CD14-positive monocyte (primary cell): ENCODE results near the gene DOCK1. TPM values are rescaled to one million over a fixed set of nuclear protein-coding genes. Genes with fewer than 3 reads are reported as not detected.

Experiments used
- DNase-seq, 3 donors: peaks; one replicate each; pipeline ENCODE4 v3.0.0-alpha.2; 2011 to 2022
- H2AFZ ChIP-seq: 2 replicates; pipeline ENCODE4 v1.6.0; 2012; ENCODE audit warnings: mild to moderate bottlenecking, low read depth, low read length, inconsistent platforms; ENCODE audit not compliant: insufficient read depth, poor library complexity, severe bottlenecking
- H3K27ac ChIP-seq, 2 donors: 1 replicate in 1 of 2; 2 replicates in 1 of 2; pipeline ENCODE4 v1.5.1; 2012 to 2013; ENCODE audit warnings: low read length in 2 of 2, control low read depth in 1 of 2, inconsistent platforms in 1 of 2, low read depth in 1 of 2, mild to moderate bottlenecking in 1 of 2
- H3K27me3 ChIP-seq, 2 donors: one replicate each; pipeline versions ENCODE4 v1.6.0 to v1.6.1; 2011 to 2013; ENCODE audit warnings: low read length in 2 of 2; ENCODE audit not compliant: control insufficient read depth in 2 of 2, insufficient read depth in 2 of 2
- H3K36me3 ChIP-seq, 2 donors: replicated peaks in 1 of 2; 1 replicate in 1 of 2; 2 replicates in 1 of 2; pipeline versions ENCODE4 v1.5.1 to v1.6.1; 2012 to 2013; ENCODE audit warnings: low read length in 2 of 2, control low read depth in 1 of 2, inconsistent platforms in 1 of 2, mild to moderate bottlenecking in 1 of 2; ENCODE audit not compliant: insufficient read depth in 2 of 2, control insufficient read depth in 1 of 2
- H3K4me1 ChIP-seq, 2 donors: 1 replicate in 1 of 2; 2 replicates in 1 of 2; pipeline versions ENCODE4 v1.5.1 to v1.6.1; 2012 to 2013; ENCODE audit warnings: low read length in 2 of 2, control low read depth in 1 of 2, inconsistent platforms in 1 of 2, mild to moderate bottlenecking in 1 of 2, moderate library complexity in 1 of 2; ENCODE audit not compliant: insufficient read depth in 2 of 2, control insufficient read depth in 1 of 2
- H3K4me2 ChIP-seq: replicated peaks from 2 replicates; pipeline ENCODE3; 2012; ENCODE audit warnings: low read length, moderate library complexity, mild to moderate bottlenecking; ENCODE audit not compliant: poor library complexity, severe bottlenecking; ENCODE audit errors: extremely low read depth
- H3K4me3 ChIP-seq, 3 experiments: fragments of 200-600 bp in 1 of 3; sonication (generic) in 1 of 3; replicated peaks in 1 of 3; 1 replicate in 2 of 3; 2 replicates in 1 of 3; pipeline ENCODE4 v1.5.1; 2011 to 2013; ENCODE audit warnings: low read length in 3 of 3, mild to moderate bottlenecking in 3 of 3, control low read depth in 2 of 3, low read depth in 2 of 3, inconsistent platforms in 1 of 3, moderate library complexity in 1 of 3
- H3K79me2 ChIP-seq: 2 replicates; pipeline ENCODE4 v1.6.0; 2012; ENCODE audit warnings: mild to moderate bottlenecking, control low read depth, inconsistent platforms, low read length, moderate library complexity; ENCODE audit not compliant: insufficient read depth
- H3K9ac ChIP-seq: 2 replicates; pipeline ENCODE4 v1.6.0; 2017; ENCODE audit warnings: low read length, mild to moderate bottlenecking; ENCODE audit not compliant: insufficient read depth, poor library complexity, severe bottlenecking
- H3K9me3 ChIP-seq, 2 donors: replicated peaks in 1 of 2; 1 replicate in 1 of 2; 2 replicates in 1 of 2; pipeline versions ENCODE4 v1.5.1 to v1.6.1; 2012 to 2013; ENCODE audit warnings: low read length in 2 of 2, control low read depth in 1 of 2; ENCODE audit not compliant: control insufficient read depth in 1 of 2, insufficient read depth in 1 of 2
- H4K20me1 ChIP-seq: 2 replicates; pipeline ENCODE4 v1.6.0; 2012; ENCODE audit warnings: mild to moderate bottlenecking, low read length, control low read depth, moderate library complexity; ENCODE audit not compliant: insufficient read depth
- H3K27ac Mint-ChIP-seq, 7 donors: one replicate each; pipeline ENCODE4 v1.8.0; 2020; ENCODE audit warnings: mild to moderate bottlenecking in 7 of 7, mixed read lengths in 7 of 7, moderate library complexity in 6 of 7, inconsistent platforms in 2 of 7
- H3K27me3 Mint-ChIP-seq, 3 donors: one replicate each; pipeline ENCODE4 v1.8.0; 2021 to 2022; ENCODE audit warnings: low read depth in 3 of 3, mild to moderate bottlenecking in 3 of 3, mixed read lengths in 3 of 3, moderate library complexity in 3 of 3, inconsistent platforms in 1 of 3
- H3K36me3 Mint-ChIP-seq, 2 donors: one replicate each; pipeline ENCODE4 v1.8.0; 2020; ENCODE audit warnings: mixed read lengths in 2 of 2, inconsistent platforms in 1 of 2, mild to moderate bottlenecking in 1 of 2
- H3K4me1 Mint-ChIP-seq: one replicate; pipeline ENCODE4 v1.8.0; 2020; ENCODE audit warnings: mild to moderate bottlenecking, mixed read lengths
- H3K4me3 Mint-ChIP-seq, 2 donors: one replicate each; pipeline ENCODE4 v1.8.0; 2020; ENCODE audit warnings: mild to moderate bottlenecking in 2 of 2, mixed read lengths in 2 of 2, moderate library complexity in 1 of 2
- H3K9me3 Mint-ChIP-seq, 7 donors: one replicate each; pipeline ENCODE4 v1.8.0; 2020 to 2022; ENCODE audit warnings: mixed read lengths in 7 of 7, mild to moderate bottlenecking in 6 of 7, moderate library complexity in 6 of 7, inconsistent platforms in 2 of 7
- WGBS: methylation state at CpG from one replicate; pipeline ENCODE4 v1.1.5; 2013; ENCODE audit warnings: missing lambda C conversion rate; ENCODE audit not compliant: insufficient coverage; 5-methylcytosine and 5-hydroxymethylcytosine counted together
- intact Hi-C, 2 donors: fragments of 100-400 bp; cut with micrococcal nuclease; formaldehyde crosslinking; loops; one replicate each; pipeline versions ENCODE4 v1.15.0 to v1.15.1; 2023
- polyA plus RNA-seq, 3 donors: library from polyadenylated mRNA; depleted of rRNA in 1 of 3; unstranded in 2 of 3; stranded (reverse) in 1 of 3; fragments of 300-500 nt in 2 of 3; fragments of >200 nt in 1 of 3; fragmentation: Illumina TruSeq in 2 of 3; gene quantifications; 1 replicate in 2 of 3; 2 replicates in 1 of 3; pipeline ENCODE4 v1.2.3, GENCODE V29; 2012 to 2021
- TF ChIP-seq, protein P1 (sequence below): fragments of 200-600 bp; IDR thresholded peaks from one replicate; pipeline ENCODE4 v1.8.0; 2022; ENCODE audit warnings: antibody characterized with exemption, mild to moderate bottlenecking

The DOCK1 gene
- polyA plus RNA-seq, 3 donors: 0.31 to 0.35 TPM; not detected in 1

DNA sequence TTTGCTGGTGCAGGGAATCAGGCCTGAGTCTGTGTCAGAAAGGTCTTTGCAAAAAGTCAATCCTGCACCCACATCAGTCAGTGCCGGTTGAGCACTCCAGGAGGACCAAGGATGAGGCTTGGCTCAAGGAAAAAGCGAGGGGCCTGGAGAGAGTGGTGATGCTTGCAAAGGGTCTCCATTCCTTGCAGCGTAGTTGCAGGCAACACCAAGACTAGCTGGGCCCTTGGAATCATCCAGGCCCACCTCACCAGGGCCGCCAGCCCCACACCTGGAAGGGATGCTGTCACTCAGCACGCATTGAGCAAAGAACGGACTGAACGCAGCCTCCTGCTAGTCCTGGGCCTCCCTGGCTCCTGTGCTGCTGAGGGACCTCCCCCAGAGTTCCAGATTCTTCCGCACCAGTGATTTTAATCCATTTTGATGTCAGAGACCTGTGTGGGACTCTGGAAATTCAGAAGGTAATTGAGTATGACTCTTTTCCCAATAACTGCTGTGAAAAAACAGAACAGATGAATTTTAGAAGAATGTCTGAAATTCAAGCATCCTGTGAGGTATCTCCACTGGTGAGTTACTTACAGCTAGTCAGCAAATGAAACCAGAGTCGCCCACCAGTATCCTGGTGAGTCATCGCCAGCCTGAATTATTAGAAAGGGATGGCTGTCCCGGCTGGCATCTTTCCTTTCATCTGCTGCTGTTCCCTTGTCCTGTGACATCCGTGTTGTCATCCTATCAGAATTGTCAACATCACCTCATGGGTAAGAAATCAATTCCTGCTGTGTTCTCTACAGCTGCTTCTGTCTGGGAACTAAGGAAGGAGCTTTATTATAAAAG, 493.1 kb downstream of the DOCK1 start:
- Histone ChIP-seq H3K27me3 (no peaks in the 10 kb centered on the region), H3K4me2 (no peak overlapping the region), H3K27ac (no peak overlapping the region), H3K4me1 (peaks cover 0 to 5% of the 10 kb centered on the region in 2 donors), H3K79me2 (no peaks in the 10 kb centered on the region), H4K20me1 (no peaks in the 10 kb centered on the region), H3K4me3 (no peak overlapping the region), H3K36me3 (no peaks in the 10 kb centered on the region), H2AFZ (no peak overlapping the region), H3K9ac (no peak overlapping the region), H3K9me3 (peaks cover 0 to 12% of the 10 kb centered on the region in 2 donors)
- peaks cover 0 to 9% (median 3%) of the 10 kb centered on the region in 7 donors for H3K9me3 Mint-ChIP-seq
- no peak overlapping the region for H3K27ac Mint-ChIP-seq
- peaks cover 0 to 5% (median 5%) of the 10 kb centered on the region in 3 donors for H3K27me3 Mint-ChIP-seq
- H3K36me3 Mint-ChIP-seq: no peaks in the 10 kb centered on the region
- 86% methylated on average over 1 of the region's 12 CpGs for WGBS
- no peak for DNase-seq
- H3K4me3 Mint-ChIP-seq: no peak overlapping the region
- H3K4me1 Mint-ChIP-seq: peaks cover 13% of the 10 kb centered on the region
- intact Hi-C loops: no loop called here
- TF ChIP-seq, protein P1, sequence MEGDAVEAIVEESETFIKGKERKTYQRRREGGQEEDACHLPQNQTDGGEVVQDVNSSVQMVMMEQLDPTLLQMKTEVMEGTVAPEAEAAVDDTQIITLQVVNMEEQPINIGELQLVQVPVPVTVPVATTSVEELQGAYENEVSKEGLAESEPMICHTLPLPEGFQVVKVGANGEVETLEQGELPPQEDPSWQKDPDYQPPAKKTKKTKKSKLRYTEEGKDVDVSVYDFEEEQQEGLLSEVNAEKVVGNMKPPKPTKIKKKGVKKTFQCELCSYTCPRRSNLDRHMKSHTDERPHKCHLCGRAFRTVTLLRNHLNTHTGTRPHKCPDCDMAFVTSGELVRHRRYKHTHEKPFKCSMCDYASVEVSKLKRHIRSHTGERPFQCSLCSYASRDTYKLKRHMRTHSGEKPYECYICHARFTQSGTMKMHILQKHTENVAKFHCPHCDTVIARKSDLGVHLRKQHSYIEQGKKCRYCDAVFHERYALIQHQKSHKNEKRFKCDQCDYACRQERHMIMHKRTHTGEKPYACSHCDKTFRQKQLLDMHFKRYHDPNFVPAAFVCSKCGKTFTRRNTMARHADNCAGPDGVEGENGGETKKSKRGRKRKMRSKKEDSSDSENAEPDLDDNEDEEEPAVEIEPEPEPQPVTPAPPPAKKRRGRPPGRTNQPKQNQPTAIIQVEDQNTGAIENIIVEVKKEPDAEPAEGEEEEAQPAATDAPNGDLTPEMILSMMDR: no peak

DNA sequence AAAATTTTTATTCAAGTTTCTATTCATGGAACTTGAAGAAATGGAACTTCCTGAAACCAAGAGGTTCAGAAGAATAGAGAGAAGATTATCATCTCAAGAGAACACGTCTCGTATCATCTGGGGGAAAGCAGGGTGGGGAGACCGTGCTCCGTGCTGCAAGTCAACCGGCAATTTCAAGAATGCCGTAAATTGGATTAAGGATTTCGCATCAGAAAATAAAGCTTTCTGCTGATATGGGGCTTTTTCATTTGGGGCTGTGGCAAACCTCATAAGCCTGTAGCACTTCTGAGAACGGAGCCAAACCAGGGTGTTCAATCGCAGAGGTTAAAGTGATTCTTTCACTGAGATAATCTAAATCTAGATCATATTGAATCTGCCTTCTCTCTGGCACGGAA, 493.7 kb downstream of the DOCK1 start:
- Mint-ChIP-seq H3K4me1 (peaks cover 13% of the 10 kb centered on the region), H3K27ac (no peak overlapping the region), H3K36me3 (no peaks in the 10 kb centered on the region), H3K4me3 (no peak overlapping the region), H3K9me3 (peaks cover 0 to 9% (median 3%) of the 10 kb centered on the region in 7 donors), H3K27me3 (peaks cover 0 to 5% (median 2%) of the 10 kb centered on the region in 3 donors)
- Histone ChIP-seq H3K4me3 (no peak overlapping the region), H3K36me3 (no peaks in the 10 kb centered on the region), H3K27ac (no peak overlapping the region), H3K9me3 (peaks cover 0 to 12% of the 10 kb centered on the region in 2 donors), H4K20me1 (no peaks in the 10 kb centered on the region), H2AFZ (no peak overlapping the region), H3K9ac (no peak overlapping the region), H3K79me2 (no peaks in the 10 kb centered on the region), H3K4me2 (no peak overlapping the region), H3K27me3 (no peaks in the 10 kb centered on the region), H3K4me1 (peaks cover 0 to 5% of the 10 kb centered on the region in 2 donors)
- DNase-seq: no peak
- TF ChIP-seq, protein P1: no peak
- intact Hi-C loops: no loop called here
- 94% methylated on average over 6 of the region's 10 CpGs for WGBS
